GM19351 (cell line): ENCODE results near the gene URM1.
"Not testable (repeated sequence)": the region's sequence is repeated elsewhere in the genome, so short reads cannot be mapped to it uniquely, and the experiment has no call there.

Source experiments
- ATAC-seq: cut with Tn5 transposase; IDR thresholded peaks from one replicate; pipeline ENCODE4 v1.9.1; 2021; ENCODE audit warnings: mild to moderate bottlenecking, moderate library complexity; ENCODE audit not compliant: unreplicated experiment

URM1 gene

GRCh38 chr9:128370752-128371629, at the start of gene URM1:
URM1 (plus strand) TSS chr9:128371374; CDS start chr9:128371381, 7 bp downstream.
- ATAC-seq: peak; percentile 93

DNA sequence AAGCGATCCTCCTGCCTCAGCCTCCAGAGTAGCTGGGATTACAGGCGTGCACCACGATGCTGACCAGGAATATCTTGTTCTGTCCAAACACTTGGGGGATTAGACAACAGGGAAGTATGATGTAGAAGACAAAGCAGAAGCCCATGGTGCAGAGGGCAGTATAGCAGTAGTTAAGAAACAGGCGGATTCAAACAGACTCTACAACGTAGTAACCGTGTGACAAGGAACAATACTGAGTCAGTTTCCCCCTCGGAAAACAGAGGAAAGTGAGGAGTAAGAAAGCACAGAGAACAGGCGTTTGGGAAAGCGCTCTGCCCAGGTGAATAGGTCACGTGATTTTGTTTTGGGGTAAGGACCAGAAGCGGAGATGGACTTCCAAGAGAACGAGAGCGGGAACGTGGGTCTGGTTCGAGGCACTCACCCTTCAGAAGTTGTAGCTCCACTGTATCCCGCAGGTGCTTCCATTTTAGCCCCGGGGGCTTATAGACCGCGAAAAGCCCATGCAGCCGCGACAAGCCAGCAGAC, 49.2 kb upstream of the URM1 start:
- peak; percentile 10 for ATAC-seq

DNA sequence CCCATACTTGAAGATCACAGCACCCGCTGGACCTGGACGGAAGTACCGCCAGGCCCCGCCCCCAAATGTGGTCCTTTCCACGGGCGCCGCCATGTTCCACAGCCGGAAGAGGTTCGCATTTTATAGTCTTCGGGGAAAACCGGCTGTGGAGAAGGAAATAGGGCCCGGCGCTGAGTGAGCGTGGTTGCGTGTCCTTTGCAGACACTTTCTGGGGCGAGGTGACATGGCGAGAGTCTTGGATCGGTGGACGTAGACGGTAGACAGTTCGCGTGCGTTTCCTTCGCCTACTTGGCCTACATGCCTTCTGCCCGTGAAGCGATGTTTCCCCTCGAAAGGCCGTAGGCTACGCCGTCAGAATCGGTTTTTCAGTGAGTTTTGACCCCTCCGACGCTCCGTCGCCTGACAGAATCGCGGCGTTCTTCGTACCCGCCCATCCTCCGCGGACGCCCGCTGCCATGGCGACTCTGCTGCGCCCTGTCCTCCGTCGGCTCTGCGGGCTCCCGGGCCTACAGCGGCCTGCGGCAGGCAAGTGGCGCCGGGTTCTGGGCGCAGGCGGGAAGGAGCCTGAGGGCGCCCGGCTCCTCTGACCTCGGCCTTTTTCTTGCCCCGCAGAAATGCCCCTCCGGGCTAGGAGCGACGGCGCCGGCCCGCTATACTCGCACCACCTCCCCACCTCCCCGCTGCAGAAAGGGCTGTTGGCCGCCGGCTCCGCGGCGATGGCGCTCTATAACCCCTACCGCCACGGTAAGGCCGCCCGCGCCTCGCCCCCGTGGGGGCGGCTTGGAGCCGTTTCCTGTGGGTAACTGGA, 48.6 kb upstream of the URM1 start, which contains the start of the genes COQ4 and TRUB2:
TSS of gene COQ4 (plus strand) at position 436 of the 808 bp plus-strand sequence. CDS start at position 456, 20 bp downstream.
TSS of gene TRUB2 (minus strand) at position 44 of the 808 bp plus-strand sequence. CDS start at position 5, 39 bp downstream.
- peak; percentile 84 for ATAC-seq

DNA sequence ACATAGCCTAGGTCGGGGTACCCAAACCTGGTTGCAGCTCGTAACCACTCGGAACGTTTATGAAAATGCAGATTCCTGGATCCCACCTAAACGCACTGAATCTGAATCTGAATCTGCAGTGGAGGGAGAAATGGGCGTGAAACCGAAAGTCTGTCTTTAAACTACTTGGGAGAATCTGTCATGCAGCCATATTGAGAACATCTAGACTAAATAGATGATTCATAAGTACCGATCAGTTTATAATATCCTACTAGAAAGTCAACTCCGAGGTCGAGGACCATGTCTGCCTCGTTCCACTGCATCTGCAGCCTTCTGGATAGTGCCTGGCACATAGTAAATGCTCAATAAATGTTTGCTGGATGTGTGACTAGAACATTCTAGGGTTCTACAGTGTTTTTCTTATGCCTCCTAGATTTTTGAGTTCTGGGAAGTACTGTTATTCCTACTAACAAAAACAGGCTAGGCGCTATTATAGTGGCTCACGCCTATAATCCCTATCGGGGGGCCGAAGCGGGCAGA, 47.9 kb upstream of the URM1 start:
- ATAC-seq: no peak

DNA sequence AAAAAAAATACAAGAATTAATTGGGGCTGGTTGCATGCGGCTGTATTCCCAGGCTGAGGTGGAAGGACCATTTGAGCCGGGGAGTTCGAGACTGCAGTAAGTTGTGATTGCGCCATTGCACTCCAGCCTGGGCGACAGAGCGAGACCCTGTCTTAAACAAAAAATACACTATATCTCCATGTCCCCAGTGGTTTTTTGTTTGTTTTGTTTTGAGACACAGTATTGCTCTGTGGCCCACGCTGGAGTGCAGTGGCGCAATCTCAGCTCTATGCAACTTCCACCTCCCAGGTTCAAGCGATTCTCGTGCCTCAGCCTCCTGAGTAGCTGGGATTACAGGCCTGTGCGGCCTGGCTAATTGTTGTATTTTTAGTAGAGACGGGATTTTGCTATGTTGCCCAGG, 47.4 kb upstream of the URM1 start:
- ATAC-seq: no peak

GRCh38 chr9:128324401-128324800, 46.8 kb upstream of the URM1 start:
- ATAC-seq: no peak

DNA sequence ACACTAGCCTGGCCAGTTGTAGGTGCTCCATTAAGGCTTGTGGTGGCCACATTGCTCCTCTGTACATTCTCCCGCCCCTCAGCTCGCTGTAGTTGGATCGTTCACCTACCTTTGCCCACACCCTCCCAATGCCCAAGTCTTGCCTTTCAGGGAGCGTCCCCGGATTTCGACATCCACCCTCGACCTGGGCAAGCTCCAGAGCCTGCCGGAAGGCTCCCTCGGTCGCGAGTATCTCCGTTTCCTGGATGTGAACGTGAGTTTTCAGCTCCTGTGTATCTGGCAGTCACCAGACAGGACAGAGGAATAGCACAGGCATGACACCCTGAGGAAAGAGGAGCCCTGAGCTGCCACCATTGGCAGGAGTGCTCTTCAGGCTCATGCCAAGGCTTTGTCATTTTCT, 45.5 kb upstream of the URM1 start:
- no peak for ATAC-seq

DNA sequence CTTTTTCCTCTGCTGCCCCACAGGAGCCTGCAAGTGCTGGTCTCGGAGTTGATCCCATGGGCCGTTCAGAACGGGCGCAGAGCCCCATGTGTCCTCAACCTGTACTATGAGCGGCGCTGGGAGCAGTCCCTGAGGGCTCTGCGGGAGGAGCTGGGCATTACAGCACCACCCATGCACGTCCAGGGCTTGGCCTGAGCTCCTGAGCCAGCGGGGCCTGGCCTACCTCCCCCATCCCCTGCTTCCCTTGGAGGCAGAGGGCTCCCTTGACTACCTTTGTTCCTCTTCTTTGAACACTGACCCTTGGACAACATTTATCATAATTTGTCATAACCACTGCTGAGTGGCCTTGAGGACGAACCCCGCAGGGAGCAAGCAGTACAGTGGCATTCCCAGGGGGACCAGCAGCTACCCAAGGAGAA, 37.7 kb upstream of the URM1 start:
- no peak for ATAC-seq

DNA sequence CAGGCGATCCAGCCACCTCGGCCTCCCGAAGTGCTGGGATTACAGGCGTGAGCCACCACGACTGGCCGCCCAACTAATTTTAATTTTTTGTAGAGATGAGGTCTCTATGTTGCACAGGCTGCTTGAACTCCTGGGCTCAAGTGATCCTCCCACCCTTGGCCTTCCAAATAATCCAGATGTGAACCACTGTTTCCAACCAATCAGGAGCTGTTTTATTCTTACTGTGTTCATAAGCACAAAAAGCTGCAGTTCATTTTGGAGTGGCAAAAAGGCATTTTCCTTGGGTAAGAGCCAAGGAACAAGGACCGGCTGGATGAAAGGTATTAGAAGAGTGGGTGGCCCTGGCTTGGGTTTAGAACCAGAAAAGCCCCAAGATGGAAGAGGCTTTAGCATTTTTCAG, 36.0 kb upstream of the URM1 start:
- ATAC-seq: no peak

- no peak for ATAC-seq
These were observed 35.3 kb upstream of the URM1 start for GRCh38 chr9:128335914-128336313.

- no peak for ATAC-seq
These were observed 33.2 kb upstream of the URM1 start for GRCh38 chr9:128337936-128338335.

- not testable (repeated sequence) for ATAC-seq
These were observed 32.1 kb upstream of the URM1 start for GRCh38 chr9:128338852-128339614.

DNA sequence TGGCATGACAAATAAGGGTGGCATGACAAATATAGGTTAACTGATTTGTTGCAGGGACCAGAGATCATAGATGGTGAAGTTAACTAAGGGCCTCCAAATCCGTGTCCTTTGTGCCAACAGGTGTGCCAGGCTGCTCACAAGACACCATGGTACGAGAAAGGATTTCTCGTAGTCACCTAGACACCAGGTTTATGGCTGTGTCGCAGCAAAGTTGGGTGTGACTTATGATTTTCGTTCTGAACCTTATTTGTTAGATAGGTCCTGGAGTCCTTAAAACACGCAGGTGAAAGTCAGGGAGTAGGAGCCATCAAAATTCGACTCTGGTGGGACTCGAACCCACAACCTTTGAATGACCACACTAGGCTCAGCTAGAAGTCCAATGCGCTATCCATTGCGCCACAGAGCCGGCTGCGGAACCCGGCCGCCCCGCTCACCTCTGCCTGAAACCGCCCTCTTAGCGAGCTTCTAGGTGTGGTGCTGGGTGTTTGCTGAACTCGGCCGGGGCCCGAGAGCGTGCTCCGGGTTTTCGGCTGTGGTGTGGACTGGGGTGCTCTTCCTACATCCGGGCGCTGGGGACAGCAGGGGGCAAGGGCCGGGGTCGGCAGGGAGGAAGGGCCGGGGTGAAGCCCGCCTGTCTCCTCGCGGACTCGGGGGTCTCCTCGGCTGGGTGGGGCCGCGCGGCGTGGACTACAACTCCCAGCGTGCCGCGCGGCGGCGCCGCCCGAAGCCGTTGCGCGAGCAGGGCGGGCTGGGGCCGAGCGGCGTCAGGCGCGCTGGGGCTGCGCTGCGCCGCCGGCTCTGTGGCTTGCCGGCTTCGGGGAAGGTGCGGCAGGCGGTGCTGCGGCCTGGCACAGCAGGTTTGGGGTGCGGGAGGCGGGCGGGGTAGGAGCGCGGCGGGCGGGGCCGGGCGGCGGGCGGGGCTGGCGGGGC, 31.1 kb upstream of the URM1 start, which contains the start of gene SLC27A4:
TSS of gene SLC27A4 (plus strand) at position 767 of the 930 bp plus-strand sequence. CDS start 2,606 bp downstream, outside the sequence.
- ATAC-seq: peak; percentile 80

DNA sequence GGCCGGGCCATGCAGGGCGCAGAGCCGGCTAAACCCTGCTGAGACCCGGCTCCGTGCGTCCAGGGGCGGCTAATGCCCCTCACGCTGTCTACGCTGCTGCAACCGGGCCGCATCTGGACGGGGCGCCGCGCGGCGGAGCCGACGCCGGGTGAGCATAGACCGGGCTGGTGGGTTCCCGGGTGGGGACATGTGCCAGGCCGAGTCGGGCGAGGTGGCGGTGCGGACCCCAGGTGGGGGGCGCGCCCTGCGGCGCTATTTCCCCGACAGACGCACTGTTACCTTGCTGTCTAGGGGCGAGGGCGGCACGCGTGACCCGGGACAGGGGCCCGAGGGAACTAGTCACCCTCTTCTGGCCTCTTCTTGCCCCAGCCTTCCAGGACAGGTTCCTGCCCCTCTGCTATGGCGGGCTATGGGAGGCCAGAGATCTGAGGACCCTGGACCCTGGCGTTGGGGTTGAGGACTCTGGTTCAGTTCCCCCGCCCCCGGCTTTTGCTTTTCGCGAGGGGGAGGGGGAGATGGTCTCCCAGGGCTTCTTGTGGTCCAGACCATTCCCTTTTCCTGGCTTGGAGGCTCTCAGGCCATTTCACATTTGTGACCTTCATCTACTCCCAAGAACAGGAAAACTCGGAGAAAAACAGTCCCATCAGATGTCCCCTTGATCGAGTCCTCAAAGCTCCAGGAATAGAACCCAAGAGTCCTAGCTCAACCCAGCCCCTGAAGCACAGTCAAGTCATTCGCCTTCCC, 30.3 kb upstream of the URM1 start:
- peak; percentile 34 for ATAC-seq

DNA sequence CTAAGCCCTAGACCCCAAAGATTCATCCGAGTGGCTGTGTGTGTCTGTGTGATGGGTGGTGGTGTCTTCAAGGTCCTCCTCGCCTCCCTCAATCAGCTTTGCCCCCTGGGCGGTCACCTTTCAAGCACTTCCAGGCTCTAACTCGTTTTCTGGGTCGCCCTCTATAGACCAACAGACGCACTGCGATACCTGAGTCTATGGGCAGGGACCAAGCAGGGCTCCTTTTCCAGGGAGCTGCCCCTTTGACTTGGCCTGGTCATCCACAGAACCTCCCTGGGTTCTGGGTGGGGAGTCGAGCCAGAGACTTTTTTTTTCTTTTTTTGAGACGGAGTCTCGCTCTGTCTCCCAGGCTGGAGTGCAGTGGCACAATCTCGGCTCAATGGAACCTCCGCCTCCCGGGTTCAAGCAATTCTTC, 29.7 kb upstream of the URM1 start:
- ATAC-seq: no peak

DNA sequence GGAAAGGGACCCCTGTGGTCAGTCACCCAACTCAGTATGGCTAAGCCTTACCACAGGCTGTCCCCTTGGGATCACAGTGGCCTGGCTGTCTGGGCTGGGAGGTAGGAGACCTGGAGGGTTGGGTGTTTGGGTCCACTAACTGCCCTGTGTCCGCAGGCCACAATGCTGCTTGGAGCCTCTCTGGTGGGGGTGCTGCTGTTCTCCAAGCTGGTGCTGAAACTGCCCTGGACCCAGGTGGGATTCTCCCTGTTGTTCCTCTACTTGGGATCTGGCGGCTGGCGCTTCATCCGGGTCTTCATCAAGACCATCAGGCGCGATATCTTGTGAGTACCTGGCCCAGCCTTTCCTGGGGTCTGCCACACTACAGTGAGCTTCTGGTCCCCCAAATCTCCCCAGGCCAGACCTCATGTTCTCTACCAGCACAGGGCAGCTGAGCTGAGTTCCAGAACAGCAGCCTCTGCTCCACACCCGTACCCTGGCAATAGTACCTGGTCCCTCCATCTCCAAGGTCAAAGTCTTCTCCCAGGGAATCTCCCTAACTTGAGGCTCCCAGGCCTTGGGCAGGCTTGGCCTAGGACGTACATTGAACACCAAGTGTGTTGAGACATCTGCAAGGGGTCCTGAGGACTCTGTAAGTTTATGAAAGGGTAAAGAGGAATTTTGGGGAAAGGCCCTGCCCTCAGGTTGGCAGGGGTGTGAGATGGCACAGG, 28.0 kb upstream of the URM1 start:
- no peak for ATAC-seq

DNA sequence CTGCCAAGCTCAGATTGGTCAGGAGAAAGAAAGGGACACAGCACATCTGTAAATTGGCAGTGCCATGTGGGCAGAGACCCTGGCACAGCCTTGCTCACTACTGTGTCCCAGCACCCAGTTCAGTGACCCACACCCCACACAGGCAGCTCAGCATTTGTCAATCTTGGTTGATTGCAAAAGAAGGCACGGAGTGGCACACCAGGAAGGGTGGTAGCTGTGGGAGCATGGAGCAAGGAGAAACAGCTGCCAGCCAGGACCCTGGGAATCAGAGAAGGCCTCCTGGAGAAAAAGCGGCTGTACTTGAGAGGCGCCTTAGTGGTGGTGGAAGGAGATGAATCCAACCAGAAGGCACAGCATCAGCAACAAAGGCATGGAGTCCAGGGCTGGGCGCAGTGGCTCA, 27.3 kb upstream of the URM1 start:
- no peak for ATAC-seq
